Osteoblast (primary cell): Measurements from ENCODE around the gene GRAMD1B. TPM values are rescaled to one million over a fixed set of nuclear protein-coding genes. Genes with fewer than 3 reads are reported as not detected.

Experiments used
- DNase-seq: peaks from one replicate; pipeline ENCODE4 v3.0.0; 2011; ENCODE audit warnings: low spot score, mixed read lengths; ENCODE audit not compliant: insufficient read length; ENCODE audit errors: missing footprints
- H2AFZ ChIP-seq: 2 replicates; pipeline ENCODE4 v1.6.0; 2011; ENCODE audit warnings: mild to moderate bottlenecking, low read length
- H3K27ac ChIP-seq: 2 replicates; pipeline ENCODE4 v1.5.1; 2011; ENCODE audit warnings: mild to moderate bottlenecking, low read depth, low read length, moderate library complexity
- H3K27me3 ChIP-seq: 2 replicates; pipeline ENCODE4 v1.6.0; 2012; ENCODE audit warnings: mild to moderate bottlenecking, control low read depth, inconsistent platforms, low read length, moderate library complexity; ENCODE audit not compliant: insufficient read depth
- H3K36me3 ChIP-seq: 2 replicates; pipeline ENCODE4 v1.5.1; 2011; ENCODE audit warnings: mild to moderate bottlenecking, low read length, control low read depth, moderate library complexity; ENCODE audit not compliant: insufficient read depth
- H3K4me1 ChIP-seq: 2 replicates; pipeline ENCODE4 v1.5.1; 2011; ENCODE audit warnings: mild to moderate bottlenecking, low read length, control low read depth, moderate library complexity; ENCODE audit not compliant: insufficient read depth
- H3K4me2 ChIP-seq: 2 replicates; pipeline ENCODE4 v1.6.0; 2011; ENCODE audit warnings: mild to moderate bottlenecking, low read length; ENCODE audit not compliant: insufficient read depth
- H3K4me3 ChIP-seq: fragments of 200-600 bp; sonication (generic); 3 replicates; pipeline ENCODE4 v1.5.1; 2012; ENCODE audit warnings: mild to moderate bottlenecking, low read length, inconsistent platforms; ENCODE audit not compliant: insufficient read depth
- H3K79me2 ChIP-seq: 2 replicates; pipeline ENCODE4 v1.6.0; 2012; ENCODE audit warnings: mild to moderate bottlenecking, low read length, control low read depth, inconsistent platforms; ENCODE audit not compliant: insufficient read depth
- H3K9me3 ChIP-seq: 2 replicates; pipeline ENCODE4 v1.5.1; 2011; ENCODE audit warnings: low read depth, low read length, control low read depth
- H4K20me1 ChIP-seq: 2 replicates; pipeline ENCODE4 v1.6.0; 2012; ENCODE audit warnings: mild to moderate bottlenecking, low read length, control low read depth; ENCODE audit not compliant: insufficient read depth
- CTCF ChIP-seq: IDR thresholded peaks from 2 replicates; pipeline ENCODE4 v1.5.1; 2011; ENCODE audit warnings: mild to moderate bottlenecking, low read depth, low read length, moderate library complexity; ENCODE audit errors: extremely low read depth
- total RNA-seq: library from RNA; depleted of rRNA; stranded (reverse); fragments of >200 nt; gene quantifications from 2 replicates; pipeline ENCODE4 v1.2.3, GENCODE V29; 2012

GRAMD1B gene
- total RNA-seq, 1 donor, result 15.2 TPM

DNA sequence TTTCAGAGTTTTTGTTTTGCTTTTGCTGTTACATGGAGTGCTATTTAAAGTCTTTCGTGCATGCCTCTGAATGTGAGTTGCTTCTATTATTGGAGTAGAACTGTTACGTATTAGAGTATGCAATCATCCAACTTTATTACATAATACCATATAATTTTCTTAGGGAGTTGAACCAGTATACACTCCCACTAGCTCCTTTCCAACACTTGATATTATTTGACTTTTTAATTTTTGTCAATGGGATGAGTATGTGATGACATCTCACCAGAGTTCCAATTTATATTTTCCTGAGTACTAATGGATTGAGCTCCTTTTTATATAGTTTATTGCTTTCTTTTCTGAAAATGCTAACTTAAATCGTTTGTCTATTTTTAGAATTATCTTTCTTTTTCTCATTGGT lies 90.9 kb downstream of the GRAMD1B start:
- Histone ChIP-seq H4K20me1 (peaks cover 23% of the 10 kb centered on the region), H2AFZ (no peak overlapping the region), H3K9me3 (no peaks in the 10 kb centered on the region), H3K27me3 (no peaks in the 10 kb centered on the region), H3K4me2 (no peak overlapping the region), H3K79me2 (peaks cover 76% of the 10 kb centered on the region), H3K4me1 (peaks cover 28% of the 10 kb centered on the region), H3K27ac (no peak overlapping the region), H3K36me3 (no peaks in the 10 kb centered on the region), H3K4me3 (no peak overlapping the region)
- no peak for TF ChIP-seq CTCF
- DNase-seq, result no peak

- DNase-seq, result no peak
- H4K20me1 ChIP-seq, result peaks cover 27% of the 10 kb centered on the region
- H3K79me2 ChIP-seq, result peaks cover 77% of the 10 kb centered on the region
- no peak overlapping the region for H3K4me2 ChIP-seq
- no peaks in the 10 kb centered on the region for H3K27me3 ChIP-seq
- H3K4me1 ChIP-seq, result peaks cover 28% of the 10 kb centered on the region
- no peak overlapping the region for H3K27ac ChIP-seq
- H3K36me3 ChIP-seq, result no peaks in the 10 kb centered on the region
- no peak overlapping the region for H2AFZ ChIP-seq
- no peaks in the 10 kb centered on the region for H3K9me3 ChIP-seq
- no peak for TF ChIP-seq CTCF
- H3K4me3 ChIP-seq, result no peak overlapping the region
Measured at GRCh38 chr11:123521930-123522329, 91.9 kb downstream of the GRAMD1B start.

GRCh38 chr11:123523539-123523938 lies 93.5 kb downstream of the GRAMD1B start:
- Histone ChIP-seq H3K79me2 (peaks cover 78% of the 10 kb centered on the region), H3K27ac (no peak overlapping the region), H3K9me3 (no peaks in the 10 kb centered on the region), H4K20me1 (peaks cover 34% of the 10 kb centered on the region), H3K4me3 (no peak overlapping the region), H3K36me3 (no peaks in the 10 kb centered on the region), H3K4me2 (no peak overlapping the region), H2AFZ (no peak overlapping the region), H3K27me3 (no peaks in the 10 kb centered on the region), H3K4me1 (peaks cover 24% of the 10 kb centered on the region)
- no peak for DNase-seq
- TF ChIP-seq CTCF, result no peak

DNA sequence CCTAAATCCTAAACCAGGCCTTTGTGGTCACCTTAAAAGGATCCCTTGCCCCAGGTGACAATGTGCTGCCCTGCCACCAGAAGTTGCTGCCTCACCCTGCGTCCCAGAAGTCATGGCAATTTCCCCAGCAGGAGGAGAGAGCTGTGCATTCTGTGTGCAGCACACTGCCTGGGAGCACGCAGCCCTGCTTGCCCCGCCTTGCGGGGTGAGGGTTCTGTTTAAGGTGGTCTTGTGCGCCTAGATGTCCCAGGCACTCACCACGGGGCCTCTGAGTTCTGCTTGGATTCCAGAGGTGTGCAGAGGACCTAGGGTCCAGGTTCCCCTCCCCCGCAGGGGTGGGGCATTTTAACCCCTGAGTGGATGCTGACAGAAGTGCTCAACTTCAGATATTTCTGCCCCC lies 95.0 kb downstream of the GRAMD1B start:
- H3K4me3 ChIP-seq, result peak overlapping the region; percentile 66
- H2AFZ ChIP-seq, result peak overlapping the region; percentile 58
- peak; percentile 48 for DNase-seq

More for the DNA sequence above, 95.0 kb downstream of the GRAMD1B start:
- no peak overlapping the region for H3K27ac ChIP-seq
- no peaks in the 10 kb centered on the region for H3K9me3 ChIP-seq
- no peaks in the 10 kb centered on the region for H3K27me3 ChIP-seq
- H4K20me1 ChIP-seq, result peaks cover 33% of the 10 kb centered on the region
- H3K79me2 ChIP-seq, result peaks cover 85% of the 10 kb centered on the region
- peaks cover 8% of the 10 kb centered on the region for H3K4me1 ChIP-seq
- TF ChIP-seq CTCF, result no peak
- no peaks in the 10 kb centered on the region for H3K36me3 ChIP-seq
- H3K4me2 ChIP-seq, result peak overlapping the region; percentile 72
